Heart left ventricle (tissue), 13 donors: ENCODE data around the gene IL23R.

Source experiments
- CTCF ChIP-seq, 12 donors: fragments of 200-600 bp; sonication (generic) in 4 of 12; IDR thresholded peaks; one replicate each; pipeline versions ENCODE4 v1.5.0 to v1.8.0; 2018 to 2022; ENCODE audit warnings: antibody characterized with exemption in 12 of 12, mild to moderate bottlenecking in 5 of 12
- POLR2A ChIP-seq, 2 donors: fragments of 450-650 bp; IDR thresholded peaks; one replicate each; pipeline ENCODE4 v1.6.1; 2017; ENCODE audit warnings: antibody characterized with exemption in 2 of 2, mild to moderate bottlenecking in 2 of 2, moderate library complexity in 2 of 2
- donor health status: ischemic (EF 13 %, LVEDD 7.1; RV severe dilation, severe dysfunction).
- donor health status: DM: no; HTN: yes; CAD: no.
- donor health status: DM: no; HTN: no; CAD: no.
- donor health status: ischemic (EF 25% LVEDD 6.9; RV normal size, moderate dysfunction).
- donor health status: ischemic (EF 25% LVEDD 5.7; RV mildly dilated, moderate dysfunction).
- donor health status: ischemic (EF 35%, LVEDD 5.7; RV mildly dilated, moderate dysfunction).
- donor health status: nonischemic (EF 11% LVEDD 7.7; RV severe dilation, severe dysfunction).
- donor health status: DM: yes; HTN: yes; CAD: no.
- donor health status: PGD.
- donor health status: ischemic (EF 29% LVEDD 5.4; RV normal size, mild dysfunction).
- donor health status: nonischemic (EF 23%, LVEDD 6.1; RV moderate dilation, normal function).

GRCh38 chr1:67171978-67172377 is 5.7 kb downstream of the IL23R start:
- TF ChIP-seq CTCF (IDR thresholded peaks at IDR 0.05) (no peak), POLR2A (IDR thresholded peaks at IDR 0.05) (no peak)
